PC-9 (cell line): ENCODE data around the gene AK5. TPM values are rescaled to one million over a fixed set of nuclear protein-coding genes. Genes with fewer than 3 reads are reported as not detected.

Experiments used
- BruUV-seq: library from RNA; stranded (reverse); fragments of 400-500 nt; replicated peaks from 2 replicates; lab custom pipeline; 2021; lab: Mats Ljungman, UMichigan
- CTCF ChIA-PET: fragments of 300-600 bp; sonication (Branson Sonifier 250); formaldehyde crosslinking; loops from one replicate; lab custom pipeline; 2022; ENCODE audit warnings: antibody characterized with exemption; lab: Charles Lee
- POLR2A ChIA-PET: fragments of 300-600 bp; sonication (Branson Sonifier 250); formaldehyde crosslinking; loops from one replicate; lab custom pipeline; 2022; ENCODE audit warnings: antibody characterized with exemption; ENCODE audit not compliant: unreplicated experiment; lab: Charles Lee
- DNase-seq, 2 experiments: peaks; one replicate each; pipeline versions ENCODE4 v3.0.0 to v3.0.0-alpha.2; 2015 to 2022; ENCODE audit warnings: mixed read lengths in 1 of 2
- H2AFZ ChIP-seq: fragments of 200-600 bp; sonication (generic); 2 replicates; pipeline ENCODE4 v1.8.1; 2017; ENCODE audit warnings: antibody characterized with exemption
- H3F3A ChIP-seq: fragments of 200-600 bp; sonication (generic); 2 replicates; pipeline ENCODE4 v1.8.1; 2017; ENCODE audit warnings: antibody characterized with exemption, mild to moderate bottlenecking, low read depth; ENCODE audit not compliant: insufficient read depth
- H3K27ac ChIP-seq: fragments of 200-600 bp; sonication (generic); 2 replicates; pipeline ENCODE4 v1.6.1; 2016; ENCODE audit warnings: mixed run types
- H3K27me3 ChIP-seq: fragments of 200-600 bp; sonication (generic); 2 replicates; pipeline ENCODE4 v1.6.1; 2016; ENCODE audit warnings: low read depth, mixed run types; ENCODE audit not compliant: insufficient read depth
- H3K36me3 ChIP-seq: fragments of 200-600 bp; sonication (generic); 2 replicates; pipeline ENCODE4 v1.6.1; 2016; ENCODE audit warnings: low read depth, mixed run types
- H3K4me1 ChIP-seq: fragments of 200-600 bp; sonication (generic); replicated peaks from 2 replicates; pipeline ENCODE4 v1.6.1; 2016; ENCODE audit warnings: mixed run types; ENCODE audit not compliant: insufficient read depth
- H3K4me2 ChIP-seq: fragments of 200-600 bp; sonication (generic); 2 replicates; pipeline ENCODE4 v1.6.1; 2017; ENCODE audit warnings: mixed run types
- H3K4me3 ChIP-seq: fragments of 200-600 bp; sonication (generic); 2 replicates; pipeline ENCODE4 v1.6.1; 2016; ENCODE audit warnings: mixed run types
- H3K79me2 ChIP-seq: fragments of 200-600 bp; sonication (generic); 2 replicates; pipeline ENCODE4 v1.6.1; 2017; ENCODE audit warnings: low read depth, mixed run types
- H3K9me2 ChIP-seq: fragments of 200-600 bp; sonication (generic); 2 replicates; pipeline ENCODE4 v1.8.1; 2017; ENCODE audit warnings: mild to moderate bottlenecking; ENCODE audit not compliant: insufficient read depth
- H3K9me3 ChIP-seq: fragments of 200-600 bp; sonication (generic); 2 replicates; pipeline ENCODE4 v1.8.1; 2016; ENCODE audit warnings: low read depth; ENCODE audit not compliant: insufficient read depth
- H4K20me1 ChIP-seq: fragments of 200-600 bp; sonication (generic); 2 replicates; pipeline ENCODE4 v1.8.1; 2017; ENCODE audit not compliant: insufficient read depth
- EZH2 ChIP-seq: fragments of 200-600 bp; sonication (generic); IDR thresholded peaks from 2 replicates; pipeline ENCODE4 v1.8.0; 2017; ENCODE audit warnings: antibody characterized with exemption, low read depth
- intact Hi-C: fragments of 100-400 bp; cut with micrococcal nuclease; formaldehyde crosslinking; loops from one replicate; pipeline ENCODE4 v1.10.0; 2022; ENCODE audit not compliant: unreplicated experiment
- total RNA-seq: library from RNA; stranded (reverse); gene quantifications from 2 replicates; pipeline ENCODE4 v1.2.3, GENCODE V29; 2021
- TF ChIP-seq, protein P1 (sequence below): fragments of 200-600 bp; sonication (generic); conservative IDR thresholded peaks from 2 replicates; pipeline ENCODE4 v1.6.1; 2017; ENCODE audit warnings: mixed run types, antibody characterized with exemption, mild to moderate bottlenecking, moderate library complexity

The AK5 gene
- total RNA-seq, 1 experiment from 2014 or later, result 1.2 TPM

DNA sequence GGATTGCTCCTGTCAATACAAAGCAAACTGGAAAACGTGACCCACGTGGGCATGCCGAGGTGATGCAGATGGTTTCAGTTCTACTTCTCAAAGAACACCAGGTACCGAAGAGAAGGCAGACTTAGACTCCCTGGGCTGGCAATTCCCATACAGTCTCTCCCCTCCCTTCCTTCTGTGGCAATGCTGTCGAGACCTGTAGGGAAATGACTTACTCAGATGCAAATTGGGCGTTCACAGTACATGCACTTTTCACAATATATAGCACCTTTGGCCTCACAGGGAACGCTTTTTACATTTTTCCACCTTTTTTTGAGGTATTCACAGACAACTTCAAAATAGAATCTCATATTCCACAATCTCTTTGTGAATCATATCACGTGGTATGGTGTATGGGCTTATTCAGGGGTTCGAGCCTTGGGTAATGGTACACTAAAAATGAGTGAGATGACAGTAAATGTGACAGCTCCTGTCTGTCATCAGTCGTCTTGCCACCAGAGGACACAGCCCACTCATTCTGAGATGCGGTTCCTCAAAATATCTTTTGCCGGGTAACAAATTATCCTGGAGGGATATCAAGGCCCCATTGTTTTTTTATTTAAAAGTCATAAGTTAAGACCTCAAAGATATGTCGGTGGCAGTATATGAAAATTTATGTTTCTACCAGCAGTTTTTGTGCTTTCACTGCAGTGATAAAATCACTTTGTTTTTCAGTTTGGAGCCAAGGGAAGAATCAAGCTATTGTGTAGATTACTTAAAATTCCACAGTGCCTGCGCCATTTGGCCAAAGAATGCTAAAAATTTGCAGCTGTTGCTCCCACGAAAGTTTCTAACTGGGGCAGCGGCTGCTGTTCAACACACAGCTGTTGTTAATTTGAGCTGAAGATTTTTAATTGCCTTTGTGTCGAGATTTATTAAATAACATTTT lies 232.3 kb downstream of the AK5 start:
- Histone ChIP-seq H3K9me3 (no peaks in the 10 kb centered on the region), H3F3A (no peaks in the 10 kb centered on the region), H3K4me2 (no peak overlapping the region), H4K20me1 (no peaks in the 10 kb centered on the region), H3K27me3 (no peaks in the 10 kb centered on the region), H3K27ac (no peak overlapping the region), H3K4me1 (peaks cover 18% of the 10 kb centered on the region), H3K9me2 (no peaks in the 10 kb centered on the region), H2AFZ (no peak overlapping the region), H3K4me3 (no peak overlapping the region), H3K79me2 (no peaks in the 10 kb centered on the region), H3K36me3 (no peaks in the 10 kb centered on the region)
- ChIA-PET POLR2A (no interaction called here), CTCF (no interaction called here)
- no peak for TF ChIP-seq EZH2
- TF ChIP-seq, protein P1, sequence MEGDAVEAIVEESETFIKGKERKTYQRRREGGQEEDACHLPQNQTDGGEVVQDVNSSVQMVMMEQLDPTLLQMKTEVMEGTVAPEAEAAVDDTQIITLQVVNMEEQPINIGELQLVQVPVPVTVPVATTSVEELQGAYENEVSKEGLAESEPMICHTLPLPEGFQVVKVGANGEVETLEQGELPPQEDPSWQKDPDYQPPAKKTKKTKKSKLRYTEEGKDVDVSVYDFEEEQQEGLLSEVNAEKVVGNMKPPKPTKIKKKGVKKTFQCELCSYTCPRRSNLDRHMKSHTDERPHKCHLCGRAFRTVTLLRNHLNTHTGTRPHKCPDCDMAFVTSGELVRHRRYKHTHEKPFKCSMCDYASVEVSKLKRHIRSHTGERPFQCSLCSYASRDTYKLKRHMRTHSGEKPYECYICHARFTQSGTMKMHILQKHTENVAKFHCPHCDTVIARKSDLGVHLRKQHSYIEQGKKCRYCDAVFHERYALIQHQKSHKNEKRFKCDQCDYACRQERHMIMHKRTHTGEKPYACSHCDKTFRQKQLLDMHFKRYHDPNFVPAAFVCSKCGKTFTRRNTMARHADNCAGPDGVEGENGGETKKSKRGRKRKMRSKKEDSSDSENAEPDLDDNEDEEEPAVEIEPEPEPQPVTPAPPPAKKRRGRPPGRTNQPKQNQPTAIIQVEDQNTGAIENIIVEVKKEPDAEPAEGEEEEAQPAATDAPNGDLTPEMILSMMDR, result no peak
- BruUV-seq, result no TSS peak
- DNase-seq, result no peak
- intact Hi-C loops, result no loop called here

DNA sequence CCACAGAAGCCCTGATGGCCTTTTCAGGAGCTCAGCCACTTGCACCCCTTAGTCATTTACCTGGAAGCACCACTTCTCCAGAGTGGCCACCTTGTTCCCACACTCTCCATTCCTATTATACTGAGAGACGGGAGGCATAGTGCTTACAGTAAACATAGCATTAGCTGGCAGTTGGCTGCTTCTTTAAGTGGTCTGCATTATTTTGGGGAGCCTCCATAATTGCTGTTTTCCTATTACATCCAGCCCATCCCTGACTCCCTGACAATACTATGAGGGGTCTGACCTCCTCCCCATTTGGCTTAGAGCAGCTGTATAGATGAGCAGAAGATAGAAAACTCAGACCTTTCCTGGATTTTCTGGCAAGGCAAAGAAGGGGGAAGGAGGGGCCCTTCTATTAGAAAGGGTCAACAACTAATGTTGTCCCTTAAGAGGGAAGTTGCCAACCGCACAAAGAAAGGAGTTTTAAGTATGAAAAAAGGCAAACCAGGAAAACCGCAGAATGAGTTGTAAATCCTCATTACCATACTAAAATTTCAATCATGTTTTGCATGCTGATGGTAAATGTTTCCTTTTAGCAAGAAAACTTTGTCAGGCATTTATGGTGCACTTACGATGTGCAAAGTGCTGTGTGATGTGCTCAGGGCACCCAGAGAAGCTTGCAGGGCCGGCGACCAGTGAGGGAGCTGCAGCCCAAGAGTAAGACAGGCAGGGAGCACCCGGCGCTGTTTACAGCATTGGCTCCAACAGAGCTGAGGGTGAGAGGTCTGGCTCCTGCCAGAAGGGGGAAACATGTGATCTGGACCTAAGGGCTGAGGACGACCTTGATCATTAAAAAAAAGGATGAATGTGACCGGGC lies 233.3 kb downstream of the AK5 start:
- Histone ChIP-seq H4K20me1 (no peaks in the 10 kb centered on the region), H3K4me3 (no peak overlapping the region), H3K4me1 (peaks cover 18% of the 10 kb centered on the region), H3K4me2 (no peak overlapping the region), H3K79me2 (no peaks in the 10 kb centered on the region), H3K9me3 (no peaks in the 10 kb centered on the region), H3K36me3 (no peaks in the 10 kb centered on the region), H2AFZ (no peak overlapping the region), H3K27ac (no peak overlapping the region), H3F3A (no peaks in the 10 kb centered on the region), H3K9me2 (no peaks in the 10 kb centered on the region), H3K27me3 (no peaks in the 10 kb centered on the region)
- DNase-seq, result no peak
- ChIA-PET POLR2A (no interaction called here), CTCF (no interaction called here)
- no peak for TF ChIP-seq EZH2
- TF ChIP-seq, protein P1, result no peak
- no TSS peak for BruUV-seq
- intact Hi-C loops, result no loop called here

DNA sequence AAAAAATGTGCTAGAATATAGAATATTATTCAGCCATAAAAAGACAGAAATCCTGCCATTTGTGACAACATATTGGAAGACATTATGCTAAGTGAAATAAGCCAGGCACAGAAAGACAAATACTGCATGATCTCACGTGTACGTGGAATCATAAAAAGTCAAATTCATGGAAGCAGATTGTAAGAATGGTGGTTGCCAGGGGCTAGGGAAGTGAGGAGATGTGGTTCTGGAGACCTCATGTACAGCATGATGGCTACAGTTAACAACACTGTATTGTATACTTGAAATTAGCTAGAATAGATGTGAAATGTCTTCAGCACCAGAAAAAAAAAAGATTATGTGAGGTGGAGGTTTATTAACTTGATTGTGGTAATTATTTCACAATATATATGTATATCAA lies 234.3 kb downstream of the AK5 start:
- H3K4me2 ChIP-seq, result no peak overlapping the region
- no peaks in the 10 kb centered on the region for H3K79me2 ChIP-seq
- DNase-seq, result no peak
- intact Hi-C loops, result no loop called here
- TF ChIP-seq EZH2, result no peak
- TF ChIP-seq, protein P1, result no peak
- no peaks in the 10 kb centered on the region for H3K9me2 ChIP-seq
- no peaks in the 10 kb centered on the region for H3F3A ChIP-seq
- no peaks in the 10 kb centered on the region for H4K20me1 ChIP-seq
- ChIA-PET POLR2A (no interaction called here), CTCF (interaction anchor here (0.6 kb wide), 1 partner anchor 994 kb away, joined by 3 read pairs; no protein-coding TSS in a partner anchor)
- H3K36me3 ChIP-seq, result no peaks in the 10 kb centered on the region
- BruUV-seq, result no TSS peak
- H2AFZ ChIP-seq, result no peak overlapping the region
- H3K27me3 ChIP-seq, result no peaks in the 10 kb centered on the region
- H3K9me3 ChIP-seq, result no peaks in the 10 kb centered on the region
- H3K4me1 ChIP-seq, result peaks cover 15% of the 10 kb centered on the region
- no peak overlapping the region for H3K27ac ChIP-seq
- H3K4me3 ChIP-seq, result no peak overlapping the region
